Astrocyte (in vitro differentiated cells and primary cell): Measurements from ENCODE around the gene MYO5A. TPM values are rescaled to one million over a fixed set of nuclear protein-coding genes. Genes with fewer than 3 reads are reported as not detected.

Experiments
- DNase-seq: peaks from one replicate; pipeline ENCODE4 v3.0.0-alpha.2; 2010; ENCODE audit warnings: low read depth
- FAIRE-seq: peaks from 2 replicates; lab custom pipeline; 2011; peaks lifted over from hg19 to GRCh38; lab: Jason Lieb, UNC
- H2AFZ ChIP-seq: 2 replicates; pipeline ENCODE4 v1.6.0; 2012; ENCODE audit warnings: low read depth, low read length, inconsistent platforms
- H3K27ac ChIP-seq: 2 replicates; pipeline ENCODE4 v1.5.1; 2011; ENCODE audit warnings: low read depth, low read length, inconsistent platforms
- H3K27me3 ChIP-seq: 2 replicates; pipeline ENCODE4 v1.6.0; 2011; ENCODE audit warnings: low read length, inconsistent platforms; ENCODE audit not compliant: insufficient read depth
- H3K36me3 ChIP-seq: 2 replicates; pipeline ENCODE4 v1.5.1; 2011; ENCODE audit warnings: low read length, inconsistent platforms; ENCODE audit not compliant: insufficient read depth
- H3K4me1 ChIP-seq: 2 replicates; pipeline ENCODE4 v1.5.1; 2011; ENCODE audit warnings: low read length, inconsistent platforms; ENCODE audit not compliant: insufficient read depth
- H3K4me2 ChIP-seq: 2 replicates; pipeline ENCODE4 v1.6.0; 2012; ENCODE audit warnings: low read length, inconsistent platforms
- H3K4me3 ChIP-seq: 2 replicates; pipeline ENCODE4 v1.5.1; 2011; ENCODE audit warnings: low read depth, mild to moderate bottlenecking, low read length, inconsistent platforms; ENCODE audit not compliant: insufficient read depth
- H3K79me2 ChIP-seq: 2 replicates; pipeline ENCODE4 v1.6.0; 2012; ENCODE audit warnings: mild to moderate bottlenecking, low read length, inconsistent platforms; ENCODE audit not compliant: insufficient read depth
- H3K9ac ChIP-seq: 2 replicates; pipeline ENCODE4 v1.6.0; 2012; ENCODE audit warnings: mild to moderate bottlenecking, low read length, inconsistent platforms
- H3K9me3 ChIP-seq: 2 replicates; pipeline ENCODE4 v1.5.1; 2012; ENCODE audit warnings: low read depth, mild to moderate bottlenecking, low read length, inconsistent platforms; ENCODE audit not compliant: insufficient read depth
- H4K20me1 ChIP-seq: 2 replicates; pipeline ENCODE4 v1.6.0; 2012; ENCODE audit warnings: low read length, inconsistent platforms; ENCODE audit not compliant: insufficient read depth
- H3K27ac Mint-ChIP-seq: one replicate; pipeline ENCODE4 v1.8.0; 2021; ENCODE audit warnings: mild to moderate bottlenecking, mixed read lengths; ENCODE audit not compliant: unreplicated experiment
- H3K27me3 Mint-ChIP-seq: one replicate; pipeline ENCODE4 v1.8.0; 2021; ENCODE audit warnings: low read depth, mixed read lengths; ENCODE audit not compliant: unreplicated experiment
- H3K36me3 Mint-ChIP-seq: one replicate; pipeline ENCODE4 v1.8.0; 2021; ENCODE audit warnings: low read depth, mixed read lengths; ENCODE audit not compliant: unreplicated experiment
- H3K4me1 Mint-ChIP-seq: one replicate; pipeline ENCODE4 v1.8.0; 2021; ENCODE audit warnings: low read depth, mixed read lengths; ENCODE audit not compliant: unreplicated experiment
- H3K4me3 Mint-ChIP-seq: one replicate; pipeline ENCODE4 v1.8.0; 2021; ENCODE audit warnings: mild to moderate bottlenecking, moderate library complexity, mixed read lengths; ENCODE audit not compliant: unreplicated experiment
- H3K9me3 Mint-ChIP-seq: one replicate; pipeline ENCODE4 v1.8.0; 2021; ENCODE audit warnings: mild to moderate bottlenecking, mixed read lengths; ENCODE audit not compliant: unreplicated experiment
- CTCF ChIP-seq: IDR thresholded peaks from 2 replicates; pipeline ENCODE4 v1.5.1; 2011; ENCODE audit warnings: low read depth, mild to moderate bottlenecking, inconsistent platforms, low read length, moderate library complexity; ENCODE audit not compliant: insufficient read depth
- EZH2 ChIP-seq: IDR thresholded peaks from 2 replicates; pipeline ENCODE4 v1.6.1; 2012; ENCODE audit warnings: mild to moderate bottlenecking, low read length, inconsistent platforms; ENCODE audit not compliant: insufficient read depth
- total RNA-seq: library from RNA; stranded (reverse); gene quantifications from 2 replicates; pipeline ENCODE4 v1.2.1, GENCODE V29; 2021

The MYO5A gene
- total RNA-seq, 1 donor from 2014 or later, result 47.6 TPM

GRCh38 chr15:52558196-52558595 lies 29.5 kb upstream of the MYO5A start:
- H3K9me3 ChIP-seq, result no peaks in the 10 kb centered on the region
- DNase-seq, result peak; percentile 80
- H3K79me2 ChIP-seq, result peaks cover 100% of the 10 kb centered on the region
- peaks cover 22% of the 10 kb centered on the region for H3K4me1 ChIP-seq
- H3K27ac Mint-ChIP-seq, result peak overlapping the region; percentile 79
- peak overlapping the region; percentile 75 for H3K27ac ChIP-seq
- H2AFZ ChIP-seq, result no peak overlapping the region
- no peak overlapping the region for H3K4me3 Mint-ChIP-seq
- peaks cover 2% of the 10 kb centered on the region for H3K36me3 Mint-ChIP-seq
- no peaks in the 10 kb centered on the region for H3K27me3 ChIP-seq
- H3K9ac ChIP-seq, result peak overlapping the region; percentile 42
- no peak overlapping the region for H3K4me3 ChIP-seq
- peaks cover 49% of the 10 kb centered on the region for H4K20me1 ChIP-seq
- H3K4me2 ChIP-seq, result peak overlapping the region; percentile 47
- TF ChIP-seq EZH2 (no peak), CTCF (no peak)
- H3K36me3 ChIP-seq, result peaks cover 5% of the 10 kb centered on the region
- H3K9me3 Mint-ChIP-seq, result no peaks in the 10 kb centered on the region
- H3K27me3 Mint-ChIP-seq, result no peaks in the 10 kb centered on the region
- no peak for FAIRE-seq
- peaks cover 43% of the 10 kb centered on the region for H3K4me1 Mint-ChIP-seq

- FAIRE-seq (no peak), DNase-seq (peak; percentile 45)
- Mint-ChIP-seq H3K27me3 (no peaks in the 10 kb centered on the region), H3K27ac (peak overlapping the region; percentile 69), H3K4me3 (no peak overlapping the region), H3K36me3 (no peaks in the 10 kb centered on the region), H3K9me3 (no peaks in the 10 kb centered on the region), H3K4me1 (peaks cover 43% of the 10 kb centered on the region)
- Histone ChIP-seq H3K27ac (no peak overlapping the region), H3K9me3 (no peaks in the 10 kb centered on the region), H4K20me1 (peaks cover 42% of the 10 kb centered on the region), H3K4me3 (no peak overlapping the region), H3K9ac (no peak overlapping the region), H3K79me2 (peaks cover 97% of the 10 kb centered on the region), H3K4me1 (peaks cover 22% of the 10 kb centered on the region), H3K4me2 (no peak overlapping the region), H2AFZ (no peak overlapping the region), H3K36me3 (peaks cover 6% of the 10 kb centered on the region), H3K27me3 (no peaks in the 10 kb centered on the region)
- TF ChIP-seq EZH2 (no peak), CTCF (no peak)
Observed at GRCh38 chr15:52557274-52557641, 28.6 kb upstream of the MYO5A start.

- TF ChIP-seq EZH2 (no peak), CTCF (no peak)
- no peaks in the 10 kb centered on the region for H3K27me3 Mint-ChIP-seq
- no peak for FAIRE-seq
- Histone ChIP-seq H3K9me3 (no peaks in the 10 kb centered on the region), H3K36me3 (peaks cover 11% of the 10 kb centered on the region), H3K79me2 (peaks cover 94% of the 10 kb centered on the region), H3K4me1 (peaks cover 22% of the 10 kb centered on the region), H3K27ac (no peak overlapping the region), H3K9ac (no peak overlapping the region), H4K20me1 (peaks cover 41% of the 10 kb centered on the region), H3K4me3 (no peak overlapping the region), H2AFZ (no peak overlapping the region), H3K27me3 (no peaks in the 10 kb centered on the region), H3K4me2 (no peak overlapping the region)
- H3K4me3 Mint-ChIP-seq, result no peak overlapping the region
- H3K4me1 Mint-ChIP-seq, result peaks cover 41% of the 10 kb centered on the region
- DNase-seq, result no peak
- H3K27ac Mint-ChIP-seq, result peak overlapping the region; percentile 69
- H3K36me3 Mint-ChIP-seq, result no peaks in the 10 kb centered on the region
- H3K9me3 Mint-ChIP-seq, result no peaks in the 10 kb centered on the region
Observed at GRCh38 chr15:52556524-52557273, 28.0 kb upstream of the MYO5A start.
